ENCODE data around the gene PTPMT1.
"Not testable (repeated sequence)": the region's sequence is repeated elsewhere in the genome, so short reads cannot be mapped to it uniquely, and the experiment has no call there.

The PTPMT1 gene

DNA sequence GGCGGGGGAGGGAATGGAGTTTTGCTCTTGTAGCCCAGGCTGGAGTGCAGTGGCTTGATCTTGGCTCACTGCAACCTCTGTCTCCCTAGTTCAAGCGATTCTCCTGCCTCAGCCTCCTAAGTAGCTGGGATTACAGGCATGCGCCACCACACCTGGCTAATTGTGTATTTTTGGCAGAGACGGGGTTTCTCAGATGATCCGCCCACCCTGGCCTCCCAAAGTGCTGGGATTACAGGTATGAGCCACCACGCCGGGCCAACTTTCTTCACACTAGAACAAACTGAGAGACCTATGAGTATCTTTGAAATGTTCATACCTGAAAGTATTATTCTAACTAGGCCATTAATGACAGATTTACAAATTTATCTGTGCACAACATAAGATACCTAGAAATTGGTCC, 19.1 kb upstream of the PTPMT1 start:
- not testable (repeated sequence) for DNase-seq (ENCODE audit: low read depth in 1 of 2, low spot score in 1 of 2)

DNA sequence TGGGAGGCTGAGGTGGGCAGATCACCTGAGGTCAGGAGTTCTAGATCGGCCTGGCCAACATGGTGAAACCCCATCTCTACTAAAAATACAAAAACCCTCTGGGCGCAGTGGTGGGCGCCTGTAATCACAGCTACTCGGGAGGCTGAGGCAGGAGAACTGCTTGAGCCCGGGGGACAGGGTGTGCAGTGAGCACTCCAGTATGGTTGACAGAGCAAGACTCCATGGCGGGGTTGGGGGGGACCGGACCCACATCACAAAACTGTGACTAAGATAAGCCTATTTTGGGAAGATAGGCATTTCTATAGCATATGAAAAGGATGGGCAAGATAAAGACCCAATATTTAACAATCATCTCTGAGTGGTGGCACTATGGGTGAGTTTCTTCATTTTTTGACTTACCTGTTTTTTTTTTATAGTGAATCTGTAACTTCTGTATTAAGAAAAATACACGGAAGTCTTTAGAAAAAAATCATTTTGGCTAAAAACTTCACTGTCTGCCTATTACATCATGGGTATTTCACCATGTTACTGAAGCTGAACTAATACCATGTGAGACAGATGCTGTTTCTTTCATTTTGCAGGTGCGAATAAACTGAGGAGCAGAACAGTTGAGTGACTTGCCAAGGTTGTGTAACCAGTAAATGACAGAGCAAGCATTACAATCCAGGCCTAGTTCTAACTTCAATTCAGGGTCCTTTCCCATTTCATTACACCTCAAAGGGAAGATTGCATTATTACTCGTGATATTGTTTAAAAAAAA, 14.9 kb upstream of the PTPMT1 start:
- DNase-seq (ENCODE audit: low read depth in 1 of 2, low spot score in 1 of 2) = no peak

DNA sequence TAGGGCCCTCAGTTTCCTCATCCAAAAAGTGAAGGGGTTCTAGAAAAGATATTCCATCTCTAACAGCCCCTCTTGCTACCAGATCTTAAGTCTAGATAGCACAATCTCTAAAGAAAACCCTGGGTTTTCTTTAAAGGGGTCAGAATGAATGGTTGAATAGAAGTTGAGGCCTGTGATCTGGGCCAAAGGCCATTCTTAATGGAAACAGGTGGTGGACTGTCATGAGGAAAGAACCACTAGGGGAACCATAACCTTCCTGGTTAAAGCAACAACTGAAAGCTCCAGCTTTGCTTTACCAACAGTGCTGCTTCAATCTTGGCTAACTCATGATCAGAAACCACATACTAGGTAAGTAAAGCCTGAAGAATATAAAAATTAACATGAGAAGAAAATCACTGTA, 14.3 kb upstream of the PTPMT1 start:
- no peak for DNase-seq (ENCODE audit: low read depth in 1 of 2, low spot score in 1 of 2)

- DNase-seq (ENCODE audit: low read depth in 1 of 2, low spot score in 1 of 2) = no peak
These were observed 13.3 kb upstream of the PTPMT1 start for GRCh38 chr11:47552056-47552565.

- DNase-seq (ENCODE audit: low read depth in 1 of 2, low spot score in 1 of 2) = peak; percentile 83 to 86
These were observed 12.6 kb upstream of the PTPMT1 start, which contains the start of gene CELF1 for GRCh38 chr11:47552566-47553405. Gene CELF1, minus strand, starts transcription at chr11:47553132. Its CDS starts 53,609 bp downstream, at chr11:47499523.

DNA sequence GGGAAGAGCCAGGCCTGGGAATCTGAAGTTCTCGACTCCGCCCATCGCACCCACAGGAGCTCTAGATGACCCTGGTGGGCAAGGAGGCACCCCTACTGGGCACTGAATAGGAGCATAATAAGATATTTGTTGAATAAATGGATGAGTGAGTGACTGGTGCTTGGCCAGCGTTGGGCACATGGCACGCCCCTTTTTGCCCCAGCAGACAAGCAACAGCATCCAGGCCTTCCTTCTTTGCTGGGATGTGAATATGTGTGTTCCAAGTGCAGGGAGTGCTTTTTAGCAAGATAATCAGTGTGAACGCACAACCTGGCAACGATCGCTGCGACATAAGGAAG, 12.0 kb upstream of the PTPMT1 start:
- DNase-seq (ENCODE audit: low read depth in 1 of 2, low spot score in 1 of 2) = no peak

- not testable (repeated sequence) for DNase-seq (ENCODE audit: low read depth in 1 of 2, low spot score in 1 of 2)
These were observed 8.4 kb upstream of the PTPMT1 start for GRCh38 chr11:47557004-47557403.

GRCh38 chr11:47558695-47559094, 6.7 kb upstream of the PTPMT1 start:
- DNase-seq (ENCODE audit: low read depth in 1 of 2, low spot score in 1 of 2) = no peak

GRCh38 chr11:47560426-47560825, 5.0 kb upstream of the PTPMT1 start:
- DNase-seq (ENCODE audit: low read depth in 1 of 2, low spot score in 1 of 2) = no peak

DNA sequence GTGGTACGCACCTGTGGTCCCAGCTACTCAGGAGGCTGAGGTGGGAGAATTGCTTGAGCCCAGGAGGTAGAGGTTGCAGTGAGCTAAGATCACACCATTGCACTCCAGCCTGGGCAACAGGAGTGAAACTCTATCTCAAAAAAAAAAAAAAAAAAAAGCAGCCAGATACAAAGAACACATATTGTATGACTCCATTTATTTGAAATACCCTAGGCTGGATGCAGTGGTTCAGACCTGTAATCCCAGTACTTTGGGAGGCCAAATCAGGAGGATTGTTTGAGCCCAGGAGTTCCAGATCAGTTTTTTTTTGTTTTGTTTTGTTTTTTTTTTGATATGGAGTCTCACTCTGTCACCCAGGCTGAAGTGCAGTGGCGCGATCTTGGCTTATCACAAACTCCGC, 3.0 kb upstream of the PTPMT1 start:
- not testable (repeated sequence) for DNase-seq (ENCODE audit: low read depth in 1 of 2, low spot score in 1 of 2)

GRCh38 chr11:47564366-47564765, 1.0 kb upstream of the PTPMT1 start:
- DNase-seq (ENCODE audit: low read depth in 1 of 2, low spot score in 1 of 2) = not testable (repeated sequence)

- DNase-seq (ENCODE audit: low read depth in 1 of 2, low spot score in 1 of 2) = no peak
These were observed 463 bp upstream of the PTPMT1 start for GRCh38 chr11:47564933-47565339.

DNA sequence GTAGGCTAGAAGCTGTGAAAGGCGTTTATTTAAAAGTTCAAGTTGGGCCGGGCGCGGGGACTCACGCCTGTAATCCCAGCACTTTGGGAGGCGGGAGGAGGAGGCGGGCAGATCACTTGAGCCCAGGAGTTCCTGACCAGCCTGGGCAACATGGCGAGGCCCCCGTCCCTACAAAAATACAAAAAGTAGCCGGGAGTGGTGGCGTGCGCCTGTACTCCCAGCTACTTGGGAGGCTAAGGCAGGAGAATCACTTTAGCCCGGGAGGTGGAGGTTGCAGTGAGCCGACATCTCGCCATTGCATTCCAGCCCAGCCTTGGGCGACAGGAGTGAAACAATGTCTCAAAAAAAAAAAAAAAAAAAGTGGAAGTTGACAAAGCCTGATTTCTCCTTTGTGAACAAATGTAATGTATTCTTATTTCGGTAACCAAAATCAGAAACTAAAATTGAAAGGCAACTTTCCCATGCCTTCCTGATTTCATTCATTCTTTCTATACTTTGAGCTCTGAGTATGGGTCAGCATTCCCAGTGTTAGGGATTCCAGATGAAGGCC, 825 bp downstream of the PTPMT1 start:
- DNase-seq (ENCODE audit: low read depth in 1 of 2, low spot score in 1 of 2) = no peak

DNA sequence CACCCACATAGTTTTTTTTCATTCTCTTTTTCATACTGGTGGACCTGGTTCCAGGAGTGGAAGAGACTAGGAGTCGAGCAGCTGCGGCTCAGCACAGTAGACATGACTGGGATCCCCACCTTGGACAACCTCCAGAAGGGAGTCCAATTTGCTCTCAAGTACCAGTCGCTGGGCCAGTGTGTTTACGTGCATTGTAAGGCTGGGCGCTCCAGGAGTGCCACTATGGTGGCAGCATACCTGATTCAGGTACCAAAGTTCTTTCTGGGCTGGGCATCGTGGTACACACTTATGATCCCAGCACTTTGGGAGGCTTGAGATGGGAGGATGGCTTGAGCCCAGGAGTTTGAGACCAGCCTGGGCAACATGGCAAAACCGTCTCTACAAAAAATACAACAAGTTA, 4.2 kb downstream of the PTPMT1 start:
- no peak for DNase-seq (ENCODE audit: low read depth in 1 of 2, low spot score in 1 of 2)

DNA sequence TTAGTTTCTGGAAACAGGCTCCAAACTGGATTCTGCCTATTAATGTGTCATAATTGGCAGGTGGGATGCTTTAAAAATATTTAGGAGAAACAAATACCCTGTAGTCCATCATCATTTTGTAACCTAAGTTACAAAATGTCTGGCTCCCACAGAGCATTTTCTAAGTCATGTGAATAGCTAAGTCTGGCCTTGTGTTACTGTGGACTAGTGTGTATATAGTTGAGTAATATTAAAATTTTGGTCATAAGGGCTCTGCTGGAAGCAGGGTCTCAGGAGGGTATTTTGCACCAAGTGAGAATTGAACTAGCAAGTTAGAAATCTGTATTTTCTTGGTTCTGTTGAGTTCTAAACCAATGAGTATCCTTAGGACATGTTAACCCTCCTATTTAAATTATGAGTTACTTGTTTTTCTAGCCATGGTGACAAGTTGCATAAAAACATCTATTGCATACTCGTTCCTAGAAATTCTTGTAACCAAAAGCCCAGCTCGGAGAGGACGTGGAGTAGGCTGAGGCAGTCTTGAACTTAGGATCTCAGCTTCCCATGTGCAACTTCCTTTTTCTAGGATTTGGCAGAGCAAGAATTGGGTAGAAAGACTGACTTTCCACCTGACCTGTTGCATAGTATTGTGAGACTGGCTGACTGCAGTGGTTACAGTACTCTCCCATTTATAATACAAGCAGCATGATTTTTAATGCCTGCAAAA, 5.4 kb downstream of the PTPMT1 start:
- DNase-seq (ENCODE audit: low read depth in 1 of 2, low spot score in 1 of 2) = no peak

DNA sequence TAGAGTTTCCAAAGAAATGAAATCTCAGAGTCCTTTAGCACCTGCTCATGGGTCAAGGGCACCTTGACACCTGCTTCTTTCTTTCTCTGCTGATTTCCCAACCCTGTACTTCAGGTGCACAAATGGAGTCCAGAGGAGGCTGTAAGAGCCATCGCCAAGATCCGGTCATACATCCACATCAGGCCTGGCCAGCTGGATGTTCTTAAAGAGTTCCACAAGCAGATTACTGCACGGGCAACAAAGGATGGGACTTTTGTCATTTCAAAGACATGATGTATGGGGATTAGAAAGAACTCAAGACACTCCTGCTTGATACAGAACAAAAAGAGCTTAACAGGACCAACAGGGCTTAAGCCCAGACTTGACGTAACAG, 5.9 kb downstream of the PTPMT1 start:
- DNase-seq (ENCODE audit: low read depth in 1 of 2, low spot score in 1 of 2) = no peak

DNA sequence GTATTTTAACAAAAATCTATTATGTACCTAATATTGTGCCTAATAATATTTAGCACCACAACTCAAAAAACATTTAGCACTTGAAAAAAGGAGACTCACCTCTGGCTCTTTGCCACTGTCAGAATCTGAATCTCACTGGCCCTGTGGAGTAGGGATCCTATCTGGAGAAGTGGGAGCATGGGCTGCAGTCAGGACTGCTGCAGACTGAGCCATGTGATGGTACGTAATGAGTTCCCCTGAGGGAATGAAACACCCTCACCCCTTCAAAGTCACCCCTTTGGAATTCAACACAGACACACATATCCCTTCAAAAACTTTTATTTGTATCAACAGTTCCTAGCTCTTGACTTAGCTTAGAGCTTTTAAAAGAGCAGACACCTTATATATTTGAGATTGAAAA, 6.5 kb downstream of the PTPMT1 start:
- DNase-seq (ENCODE audit: low read depth in 1 of 2, low spot score in 1 of 2) = no peak

DNA sequence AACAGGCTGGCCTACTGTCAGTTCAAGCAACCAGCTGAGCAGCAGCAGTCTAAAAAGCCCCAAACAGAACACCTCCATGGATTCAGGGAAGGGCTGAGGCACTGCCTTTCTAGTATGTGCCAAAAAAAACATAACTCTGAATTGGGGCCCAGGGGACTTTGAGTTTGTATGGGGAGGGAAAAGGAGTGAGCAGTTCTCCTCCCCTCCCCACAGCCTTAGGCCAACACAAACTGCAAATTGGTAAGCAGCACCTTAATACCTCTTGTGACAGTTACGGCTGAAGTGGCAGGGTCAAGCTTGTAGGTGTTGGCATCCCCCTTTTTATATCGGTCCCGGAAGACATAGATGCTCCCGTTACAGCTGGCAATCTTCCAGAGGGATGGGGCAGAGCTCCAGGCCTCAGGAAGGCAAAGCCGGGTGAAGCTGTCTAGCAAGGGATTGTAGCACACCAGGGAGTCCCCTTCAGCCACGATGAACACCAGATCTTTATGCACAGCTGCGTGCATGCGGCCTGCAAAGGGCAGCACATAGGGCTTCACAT, 7.4 kb downstream of the PTPMT1 start:
- DNase-seq (ENCODE audit: low read depth in 1 of 2, low spot score in 1 of 2) = no peak

DNA sequence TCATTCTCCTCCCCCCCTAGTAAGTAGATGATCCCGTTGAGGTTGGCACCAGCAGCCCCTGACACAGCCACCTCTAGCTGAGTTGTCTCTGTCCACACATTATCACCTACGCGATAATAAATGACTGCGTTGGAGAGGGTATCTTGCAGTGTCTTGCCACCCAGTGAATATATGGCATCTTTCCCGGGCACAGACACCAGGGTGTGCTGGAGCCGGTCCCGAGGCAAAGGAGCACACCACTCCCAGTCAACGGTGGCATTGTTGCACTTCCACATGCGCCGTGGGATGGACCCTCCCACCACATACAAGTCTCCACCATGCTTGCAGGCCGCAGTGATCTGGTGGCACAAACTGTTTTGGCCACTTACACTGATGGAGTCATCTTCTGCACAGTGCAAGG, 7.9 kb downstream of the PTPMT1 start:
- no peak for DNase-seq (ENCODE audit: low read depth in 1 of 2, low spot score in 1 of 2)

DNA sequence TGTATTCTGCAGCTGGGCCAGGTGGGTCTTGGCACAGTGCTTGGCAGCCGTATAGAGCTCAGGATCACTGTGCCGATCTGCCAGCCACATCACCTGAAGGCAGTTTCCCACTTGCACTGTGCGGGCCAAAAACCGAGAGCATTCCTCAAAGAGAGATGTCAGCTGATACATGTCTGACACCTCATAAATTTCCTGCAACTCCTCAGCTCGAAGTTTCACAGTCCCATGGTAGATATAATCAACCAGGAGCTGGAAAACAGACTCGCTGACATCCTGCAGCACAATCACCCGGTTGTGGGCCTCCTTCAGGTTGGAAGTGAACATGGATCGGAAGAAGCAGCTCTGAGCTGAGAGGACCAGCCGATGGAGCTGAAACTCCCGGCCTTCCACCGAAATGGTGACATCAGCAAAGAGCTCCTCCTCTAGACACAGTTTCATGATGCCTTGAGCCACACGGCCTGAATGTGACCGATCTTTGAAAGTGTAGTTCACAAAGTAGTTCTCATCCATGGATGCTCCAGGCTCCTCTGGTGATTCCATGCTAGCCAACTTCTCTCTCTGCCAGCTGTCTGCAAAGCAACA, 12.2 kb downstream of the PTPMT1 start:
- no peak for DNase-seq (ENCODE audit: low read depth in 1 of 2, low spot score in 1 of 2)

All from activated CD4-positive, alpha-beta T cell treated with anti-CD3 and anti-CD28 coated beads, Interleukin-2, amount 50 U/mL, for 24 hours (primary cell).